Upper lobe of right lung (tissue), 1 donor: ENCODE results near the gene KLHL28. TPM values are rescaled to one million over a fixed set of nuclear protein-coding genes. Genes with fewer than 3 reads are reported as not detected.

ENCODE experiments used
- ATAC-seq: fragments of 200-7000 bp; cut with Tn5 transposase; one replicate; pipeline ENCODE4 v1.9.1; 2020; ENCODE audit warnings: mild to moderate bottlenecking, moderate library complexity
- DNase-seq: peaks from one replicate; pipeline ENCODE4 v3.0.0-alpha.2; 2020
- H3K27ac ChIP-seq: fragments of 200-600 bp; one replicate; pipeline ENCODE4 v1.8.0; 2022
- H3K27me3 ChIP-seq: fragments of 200-600 bp; one replicate; pipeline ENCODE4 v1.8.0; 2022; ENCODE audit warnings: mild to moderate bottlenecking
- H3K36me3 ChIP-seq: fragments of 200-600 bp; one replicate; pipeline ENCODE4 v1.8.0; 2022
- H3K4me1 ChIP-seq: fragments of 200-600 bp; one replicate; pipeline ENCODE4 v1.8.0; 2022
- H3K4me3 ChIP-seq: fragments of 200-600 bp; one replicate; pipeline ENCODE4 v1.8.0; 2022; ENCODE audit warnings: mild to moderate bottlenecking
- H3K9me3 ChIP-seq: fragments of 200-600 bp; one replicate; pipeline ENCODE4 v1.8.0; 2022
- CTCF ChIP-seq: fragments of 200-600 bp; IDR thresholded peaks from one replicate; pipeline ENCODE4 v1.8.0; 2022; ENCODE audit warnings: antibody characterized with exemption
- intact Hi-C: fragments of 100-400 bp; cut with DNase I; formaldehyde crosslinking; loops from one replicate; pipeline ENCODE4 v1.11.0; 2022
- total RNA-seq: library from RNA; stranded (reverse); fragmentation: NEBNext Ultra II Directional; extraction: Animal tissue kit (Norgen Biotek cat#: 25700); gene quantifications from one replicate; pipeline ENCODE4 v1.2.1, GENCODE V29; 2021
- donor health status: DM: no; HTN: yes; CAD: no; lungs with severe emphysema.

KLHL28 gene
- total RNA-seq, 1 donor from 2014 or later = 12.4 TPM

- Histone ChIP-seq H3K9me3 (no peaks in the 10 kb centered on the region), H3K27ac (no peak overlapping the region), H3K4me3 (no peak overlapping the region), H3K4me1 (no peaks in the 10 kb centered on the region), H3K36me3 (no peaks in the 10 kb centered on the region), H3K27me3 (no peaks in the 10 kb centered on the region)
- ATAC-seq (no peak), DNase-seq (no peak)
- TF ChIP-seq CTCF = no peak
- intact Hi-C loops = no loop called here
Observed at GRCh38 chr14:44889595-44890471, 71.9 kb downstream of the KLHL28 start.

- DNase-seq (no peak), ATAC-seq (no peak)
- Histone ChIP-seq H3K4me1 (no peaks in the 10 kb centered on the region), H3K9me3 (no peaks in the 10 kb centered on the region), H3K27ac (no peak overlapping the region), H3K4me3 (no peak overlapping the region), H3K27me3 (no peaks in the 10 kb centered on the region), H3K36me3 (no peaks in the 10 kb centered on the region)
- TF ChIP-seq CTCF = no peak
- intact Hi-C loops = no loop called here
Observed at GRCh38 chr14:44887596-44887955, 74.2 kb downstream of the KLHL28 start.

- DNase-seq (no peak), ATAC-seq (no peak)
- Histone ChIP-seq H3K27ac (no peak overlapping the region), H3K4me3 (no peak overlapping the region), H3K27me3 (no peaks in the 10 kb centered on the region), H3K9me3 (no peaks in the 10 kb centered on the region), H3K4me1 (no peaks in the 10 kb centered on the region), H3K36me3 (no peaks in the 10 kb centered on the region)
- intact Hi-C loops = no loop called here
- TF ChIP-seq CTCF = no peak
Observed at GRCh38 chr14:44886860-44887595, 74.7 kb downstream of the KLHL28 start.

- no peaks in the 10 kb centered on the region for H3K36me3 ChIP-seq
- no peaks in the 10 kb centered on the region for H3K9me3 ChIP-seq
- no peak for ATAC-seq
- H3K4me3 ChIP-seq = no peak overlapping the region
- H3K27me3 ChIP-seq = no peaks in the 10 kb centered on the region
- DNase-seq = no peak
- H3K27ac ChIP-seq = no peak overlapping the region
- no peaks in the 10 kb centered on the region for H3K4me1 ChIP-seq
- TF ChIP-seq CTCF = no peak
- intact Hi-C loops = no loop called here
Observed at GRCh38 chr14:44880791-44881190, 81.0 kb downstream of the KLHL28 start.

Other genes with a start within 250 kb of the KLHL28 start
- 12.6 TPM for gene TOGARAM1, start 243 bp upstream of the KLHL28 start, total RNA-seq
- gene PRPF39, start 122.2 kb upstream of the KLHL28 start, total RNA-seq = 31.3 TPM
- 33.0 TPM for gene FKBP3, start 172.5 kb upstream of the KLHL28 start, total RNA-seq
- gene FANCM, start 174.0 kb upstream of the KLHL28 start, total RNA-seq = 3.1 TPM